Measurements from ENCODE around the gene SLC9B2. TPM values are rescaled to one million over a fixed set of nuclear protein-coding genes. Genes with fewer than 3 reads are reported as not detected.

Gene SLC9B2
- total RNA-seq, 1 experiment from 2014 or later, result 7.3 TPM

- Histone ChIP-seq H4K91ac (ENCODE audit: insufficient read length, low read depth, low read length) (no peak overlapping the region), H3K27ac (ENCODE audit: insufficient read length, low read depth, low read length) (no peak overlapping the region), H3K14ac (ENCODE audit: insufficient read depth, low read length) (no peak overlapping the region), H3K9me3 (ENCODE audit: control insufficient read depth, low read depth, low read length) (no peaks in the 10 kb centered on the region), H3K4me1 (ENCODE audit: insufficient read depth, low read length) (no peaks in the 10 kb centered on the region), H3K23me2 (ENCODE audit: insufficient read length, low read depth, low read length, poor library complexity, severe bottlenecking) (no peaks in the 10 kb centered on the region), H2BK120ac (ENCODE audit: low read depth, low read length, poor library complexity, severe bottlenecking) (no peak overlapping the region), H2BK15ac (ENCODE audit: low read depth, low read length) (no peak overlapping the region), H3K23ac (ENCODE audit: insufficient read length, low read depth, low read length) (no peak overlapping the region), H3K9ac (ENCODE audit: extremely low read depth, insufficient read length, low read length) (no peak overlapping the region), H3K4ac (ENCODE audit: low read depth, low read length) (no peak overlapping the region), H3K18ac (ENCODE audit: insufficient read length, low read depth, low read length) (no peak overlapping the region), H2AK5ac (ENCODE audit: insufficient read length, low read length) (no peak overlapping the region), H3T11ph (ENCODE audit: low read length) (no peak overlapping the region), H2BK20ac (ENCODE audit: low read depth, low read length, poor library complexity, severe bottlenecking) (no peak overlapping the region), H2BK12ac (ENCODE audit: insufficient read length, low read depth, low read length) (no peak overlapping the region), H3K4me2 (ENCODE audit: insufficient read depth, insufficient read length, low read length) (no peak overlapping the region), H4K20me1 (ENCODE audit: control insufficient read depth, insufficient read depth, insufficient read length) (no peaks in the 10 kb centered on the region), H3K79me2 (ENCODE audit: insufficient read depth, low read length) (no peaks in the 10 kb centered on the region), H3K79me1 (ENCODE audit: insufficient read depth, low read depth, low read length, poor library complexity, severe bottlenecking) (no peaks in the 10 kb centered on the region), H2AFZ (ENCODE audit: low read length) (no peak overlapping the region), H4K8ac (replicated peaks; ENCODE audit: insufficient read length, low read depth, low read length) (no peak overlapping the region), H3K27me3 (ENCODE audit: insufficient read depth, low read length) (no peaks in the 10 kb centered on the region), H3K56ac (ENCODE audit: insufficient read length, low read depth, low read length) (no peak overlapping the region), H4K5ac (ENCODE audit: insufficient read length, low read depth, low read length) (no peak overlapping the region), H2BK5ac (ENCODE audit: insufficient read length, low read length) (no peak overlapping the region)
- H3K4me1 Mint-ChIP-seq, result no peaks in the 10 kb centered on the region
- H3K4me3 Mint-ChIP-seq, result no peak overlapping the region
- no peak for TF ChIP-seq CTCF (conservative IDR thresholded peaks at IDR 0.05)
- H3K9me3 Mint-ChIP-seq, result no peaks in the 10 kb centered on the region
- H3K27me3 Mint-ChIP-seq (ENCODE audit: low read depth), result no peaks in the 10 kb centered on the region; the same call in 1 of the 2 replicates
- no peak for DNase-seq
- H3K27ac Mint-ChIP-seq, result no peak overlapping the region
- no CpG with 5 or more reads among the region's 2 CpGs for WGBS (ENCODE audit: extremely low coverage, insufficient read length, low lambda C conversion rate)
- H3K36me3 Mint-ChIP-seq (ENCODE audit: insufficient read depth in 1 of 3, low read depth in 3 of 3), result no peaks in the 10 kb centered on the region
These were observed 40.4 kb downstream of the SLC9B2 start for GRCh38 chr4:103036169-103036568.
